GM19328 (cell line): ENCODE results near the gene CCL28.
"Not testable (repeated sequence)": the region's sequence is repeated elsewhere in the genome, so short reads cannot be mapped to it uniquely, and the experiment has no call there.

ENCODE experiments used
- ATAC-seq: cut with Tn5 transposase; IDR thresholded peaks from one replicate; pipeline ENCODE4 v1.9.1; 2021; ENCODE audit warnings: mild to moderate bottlenecking, moderate library complexity; ENCODE audit not compliant: unreplicated experiment

CCL28 gene, protein sequence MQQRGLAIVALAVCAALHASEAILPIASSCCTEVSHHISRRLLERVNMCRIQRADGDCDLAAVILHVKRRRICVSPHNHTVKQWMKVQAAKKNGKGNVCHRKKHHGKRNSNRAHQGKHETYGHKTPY

DNA sequence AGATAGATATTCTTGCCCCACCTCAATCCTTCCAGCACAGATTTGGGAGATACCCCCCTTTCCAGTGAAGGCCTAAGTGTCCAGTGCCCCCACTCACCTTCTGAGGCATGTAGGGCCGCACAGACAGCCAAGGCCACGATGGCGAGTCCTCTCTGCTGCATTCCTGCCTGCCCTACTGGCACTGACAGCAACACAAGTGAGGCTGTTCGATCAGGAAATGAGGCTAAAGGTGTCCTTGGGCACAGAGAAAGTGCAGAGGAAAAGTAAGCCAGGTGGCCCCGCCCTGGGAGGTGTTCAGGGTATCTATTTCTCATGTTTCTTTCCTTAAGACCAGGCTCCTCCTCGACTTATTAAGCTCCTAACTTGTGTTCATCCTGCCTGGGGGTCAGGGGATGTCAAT lies at the start of gene CCL28:
Gene CCL28 (minus strand): TSS at position 236 of the 400 bp plus-strand sequence. CDS start 75 bp downstream, at position 161.
- no peak for ATAC-seq

DNA sequence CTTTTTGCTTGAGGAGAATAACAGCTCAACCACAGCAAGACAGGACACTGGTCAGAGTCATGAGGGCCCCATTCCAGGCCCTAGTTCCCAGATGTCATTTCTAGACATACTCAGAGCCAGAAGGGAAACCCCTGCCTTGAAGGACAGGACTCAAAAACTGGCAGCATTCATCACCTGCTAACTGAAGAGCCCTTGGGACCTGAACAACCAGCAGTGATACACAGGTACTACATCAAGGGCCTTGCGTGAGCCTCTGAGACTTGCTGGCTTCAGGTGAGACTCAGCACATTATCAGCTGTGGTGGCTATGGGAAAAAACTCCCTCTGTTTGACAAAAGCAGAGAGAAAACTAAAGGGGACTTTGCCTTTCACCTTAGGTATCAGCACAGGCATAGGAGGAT lies 48.9 kb upstream of the CCL28 start:
- no peak for ATAC-seq

DNA sequence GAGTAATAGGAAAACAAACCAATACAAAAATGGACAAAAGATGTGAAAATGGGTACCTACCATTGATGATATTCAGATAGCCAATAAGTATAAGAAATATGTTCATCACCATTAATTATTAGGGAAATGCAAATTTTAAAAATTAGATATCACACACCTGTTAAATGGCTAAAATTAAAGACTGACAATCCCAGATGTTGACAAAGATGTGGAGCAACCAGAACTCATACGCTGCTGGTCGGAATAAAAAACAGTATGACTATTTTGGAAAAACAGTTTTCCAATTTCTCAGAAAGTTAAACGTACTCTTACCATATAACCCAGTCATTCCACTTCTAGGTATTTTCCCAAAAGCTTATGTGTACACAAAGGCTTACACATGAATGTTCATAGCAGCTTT lies 44.4 kb upstream of the CCL28 start:
- no peak for ATAC-seq

DNA sequence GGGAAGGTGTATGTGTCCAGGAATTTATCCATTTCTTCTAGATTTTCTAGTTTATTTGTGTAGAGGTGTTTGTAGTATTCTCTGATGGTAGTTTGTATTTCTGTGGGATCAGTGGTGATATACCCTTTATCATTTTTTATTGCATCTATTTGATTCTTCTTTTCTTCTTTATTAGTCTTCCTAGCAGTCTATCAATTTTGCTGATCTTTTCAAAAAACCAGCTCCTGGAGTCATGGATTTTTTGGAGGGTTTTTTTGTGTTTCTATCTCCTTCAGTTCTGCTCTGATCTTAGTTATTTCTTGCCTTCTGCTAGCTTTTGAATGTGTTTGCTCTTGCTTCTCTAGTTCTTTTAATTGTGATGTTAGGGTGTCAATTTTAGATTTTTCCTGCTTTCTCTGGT lies 29.4 kb upstream of the CCL28 start:
- not testable (repeated sequence) for ATAC-seq

DNA sequence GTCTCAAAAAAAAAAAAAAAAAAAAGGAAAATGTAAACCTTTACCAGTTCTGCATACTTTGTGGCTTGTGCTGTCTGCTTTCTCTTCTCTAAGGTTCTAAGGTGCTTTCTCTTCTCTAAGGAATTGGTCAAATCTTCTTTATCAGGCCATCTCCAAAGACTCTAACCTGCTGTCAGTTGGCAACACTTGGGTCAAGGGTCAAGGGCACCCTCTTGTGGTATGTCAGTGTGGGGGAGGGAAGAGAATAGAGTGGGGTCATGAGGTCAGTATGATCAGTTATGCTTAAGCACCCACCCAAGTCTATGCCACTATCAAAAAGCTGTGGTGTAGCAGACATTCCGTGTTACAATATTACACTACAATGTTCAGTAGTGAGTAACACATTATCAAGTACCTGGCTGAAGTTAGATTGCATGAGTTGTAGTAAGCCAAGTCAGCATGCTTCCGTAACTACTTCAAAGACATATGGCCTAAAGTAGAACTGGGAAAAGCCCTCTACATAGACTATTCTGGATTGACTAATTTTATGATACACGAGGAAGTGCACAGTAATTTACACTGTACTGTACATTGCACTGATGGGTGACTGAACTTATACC lies 25.0 kb upstream of the CCL28 start:
- no peak for ATAC-seq

DNA sequence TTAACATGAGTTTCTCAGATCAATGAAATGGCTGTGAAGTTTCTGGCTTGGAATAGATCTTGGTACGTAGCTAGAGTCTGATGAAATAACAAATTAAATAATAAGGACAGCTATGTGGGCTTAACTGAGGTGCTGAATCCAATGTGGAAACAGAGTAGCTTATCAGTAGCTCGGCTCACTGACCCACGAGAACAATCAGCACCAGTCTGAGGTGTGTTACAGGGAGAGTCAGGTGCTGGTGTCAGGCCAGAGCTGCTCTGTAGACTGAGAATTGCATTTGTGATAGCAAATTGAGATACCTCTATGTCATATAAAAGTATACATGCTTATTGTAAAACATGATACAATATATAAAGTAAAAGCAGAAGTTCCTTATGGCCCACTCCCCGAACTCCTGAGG lies 21.2 kb upstream of the CCL28 start:
- ATAC-seq: no peak

DNA sequence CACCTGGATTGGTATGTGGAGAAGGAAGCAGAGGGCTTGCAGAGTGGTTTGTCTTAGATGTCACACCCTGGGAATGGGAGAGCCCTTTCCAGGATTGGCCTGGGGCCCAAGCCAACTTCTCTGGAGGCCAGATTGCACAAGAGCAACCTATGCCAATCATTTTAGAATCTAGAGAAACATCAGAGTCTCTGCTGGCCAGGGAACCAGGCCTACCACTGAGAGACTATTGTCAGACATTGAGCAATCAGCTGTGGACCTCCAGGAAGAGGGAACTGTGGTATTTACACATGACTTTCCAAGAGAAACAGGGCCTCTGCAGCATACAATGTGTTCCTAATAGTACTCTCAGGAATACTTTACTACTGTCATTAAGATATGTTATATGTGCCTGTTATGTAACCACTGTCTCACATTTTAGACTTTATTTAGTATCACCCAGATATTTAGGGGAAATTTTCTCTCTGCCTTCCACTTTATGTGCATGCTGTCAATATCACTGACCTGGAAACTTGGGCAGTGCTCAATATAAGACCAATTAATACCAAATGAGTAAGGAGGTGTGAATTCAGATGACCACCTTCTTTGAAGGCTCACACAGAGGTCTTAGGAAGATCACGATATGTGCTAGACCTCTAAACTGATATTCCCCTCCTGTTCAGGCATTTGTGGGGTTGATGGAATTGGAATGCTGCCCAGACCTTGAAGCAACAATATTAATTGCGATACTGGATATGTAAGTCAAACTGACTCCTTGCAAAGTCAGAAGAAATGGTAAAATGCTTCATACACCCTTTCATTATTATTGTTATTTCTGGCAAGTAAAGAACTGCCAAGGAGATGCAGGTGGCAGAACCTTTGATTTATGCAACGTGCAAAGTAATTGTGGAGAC lies 20.5 kb upstream of the CCL28 start:
- no peak for ATAC-seq

DNA sequence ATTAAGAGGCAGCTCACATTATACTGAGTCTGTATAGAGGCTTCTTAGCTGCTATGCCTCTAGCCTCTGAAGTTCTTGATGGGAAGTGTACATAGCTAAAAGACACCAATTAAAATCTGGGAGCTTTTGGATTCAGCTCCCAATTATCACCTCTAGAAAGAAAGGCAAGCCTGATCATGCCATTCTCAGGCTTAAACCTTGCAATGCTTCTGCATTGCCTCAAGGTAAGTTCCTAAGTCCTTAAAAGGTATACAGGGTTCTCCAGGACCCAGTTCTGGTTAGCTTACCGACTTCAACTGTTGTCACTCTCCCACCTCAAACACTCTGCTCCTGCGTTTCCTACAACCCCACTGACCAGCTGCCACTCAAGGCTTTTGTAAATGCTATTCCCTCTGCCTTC lies 17.5 kb upstream of the CCL28 start:
- ATAC-seq: no peak

DNA sequence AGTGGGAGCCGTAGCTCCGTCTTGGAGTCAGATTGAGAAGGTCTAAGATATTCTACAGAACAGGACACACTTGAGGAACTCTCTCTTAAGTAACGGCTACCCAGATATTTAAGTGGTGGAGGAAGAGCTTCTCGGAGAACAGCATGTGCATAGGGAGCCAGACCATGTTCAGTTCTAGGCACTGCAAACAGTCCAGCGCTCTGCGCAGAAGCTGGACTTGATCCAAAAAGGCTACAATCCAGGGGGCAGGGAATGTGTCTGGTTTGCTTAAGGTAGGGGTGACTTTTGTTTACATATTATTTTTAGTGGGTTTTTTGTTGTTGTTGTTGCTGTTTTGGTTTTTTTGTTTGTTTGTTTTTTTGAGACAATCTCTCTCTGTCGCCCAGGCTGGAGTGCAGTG lies 16.8 kb upstream of the CCL28 start:
- no peak for ATAC-seq

DNA sequence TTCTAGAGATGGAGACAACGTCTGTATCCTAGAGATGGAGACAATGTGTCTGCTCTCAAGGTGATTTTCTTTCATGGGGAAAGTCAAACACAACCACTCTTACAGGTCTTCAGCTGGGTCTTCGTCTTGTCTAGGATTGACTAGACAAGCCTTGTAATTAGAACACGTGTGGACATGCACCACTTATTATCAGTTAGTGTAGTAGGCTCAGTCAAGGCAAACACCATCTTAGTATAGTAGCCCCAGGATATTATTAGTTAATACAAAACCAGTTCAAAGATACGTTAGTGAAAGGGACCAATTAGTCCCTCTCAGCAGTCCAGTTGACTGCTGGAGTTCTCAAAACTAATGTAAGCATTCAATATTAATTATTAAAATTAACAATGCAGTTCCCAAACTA lies 15.1 kb upstream of the CCL28 start:
- ATAC-seq: no peak

DNA sequence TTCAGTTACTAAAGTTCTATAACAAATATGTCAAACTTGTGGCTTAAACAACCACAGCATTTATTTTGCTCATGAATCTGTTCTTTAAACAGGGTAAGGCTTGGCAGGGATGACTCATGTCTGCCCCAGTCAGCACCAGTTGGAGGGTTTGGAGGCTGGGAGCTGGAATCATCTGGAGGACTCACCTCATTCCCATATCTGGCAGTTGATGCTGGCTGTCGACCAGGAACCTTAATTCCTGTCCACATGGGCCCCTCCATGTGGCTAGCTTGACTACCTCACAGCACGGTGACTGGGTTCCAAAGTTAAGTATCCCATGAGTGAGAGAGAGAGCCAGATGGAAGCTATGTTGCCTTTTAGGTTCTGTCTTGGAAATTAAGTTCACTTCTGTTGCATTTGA lies 13.8 kb upstream of the CCL28 start:
- ATAC-seq: no peak

DNA sequence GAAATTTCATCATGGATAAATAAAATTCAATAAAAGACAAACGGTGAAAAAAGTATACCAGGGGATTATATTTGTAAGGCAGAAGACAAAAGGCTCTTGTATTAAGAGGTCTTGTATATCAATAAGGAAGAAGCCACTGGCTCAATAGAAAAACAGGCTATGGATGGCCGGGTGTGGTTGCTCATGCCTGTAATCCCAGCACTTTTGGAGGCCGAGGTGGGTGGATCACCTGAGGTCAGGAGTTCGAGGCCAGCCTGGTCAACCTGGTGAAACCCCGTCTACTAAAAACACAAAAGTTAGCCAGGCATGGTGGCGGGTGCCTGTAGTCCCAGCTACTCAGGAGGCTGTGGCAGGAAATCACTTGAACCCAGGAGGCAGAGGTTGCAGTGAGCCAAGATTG lies 10.9 kb upstream of the CCL28 start:
- ATAC-seq: not testable (repeated sequence)

DNA sequence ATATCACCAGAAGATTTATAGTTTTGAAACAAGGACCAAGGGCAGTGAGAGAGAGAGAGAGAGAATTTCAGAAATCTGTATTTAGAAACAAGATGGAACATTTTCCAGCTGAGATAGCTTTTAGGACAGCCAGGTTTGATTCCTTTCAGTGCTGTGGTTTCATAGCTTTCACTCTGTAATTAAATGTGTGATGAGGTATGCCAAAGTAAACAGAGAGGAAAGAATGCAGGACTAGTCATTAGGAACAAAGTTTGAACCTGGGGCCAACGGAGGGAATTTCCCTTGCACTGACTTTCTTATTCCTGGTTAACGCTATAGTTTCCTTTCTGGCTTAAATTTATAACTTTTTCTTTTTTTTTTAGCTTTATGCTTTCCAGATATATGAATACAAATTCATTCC lies 10.0 kb upstream of the CCL28 start:
- ATAC-seq: no peak

DNA sequence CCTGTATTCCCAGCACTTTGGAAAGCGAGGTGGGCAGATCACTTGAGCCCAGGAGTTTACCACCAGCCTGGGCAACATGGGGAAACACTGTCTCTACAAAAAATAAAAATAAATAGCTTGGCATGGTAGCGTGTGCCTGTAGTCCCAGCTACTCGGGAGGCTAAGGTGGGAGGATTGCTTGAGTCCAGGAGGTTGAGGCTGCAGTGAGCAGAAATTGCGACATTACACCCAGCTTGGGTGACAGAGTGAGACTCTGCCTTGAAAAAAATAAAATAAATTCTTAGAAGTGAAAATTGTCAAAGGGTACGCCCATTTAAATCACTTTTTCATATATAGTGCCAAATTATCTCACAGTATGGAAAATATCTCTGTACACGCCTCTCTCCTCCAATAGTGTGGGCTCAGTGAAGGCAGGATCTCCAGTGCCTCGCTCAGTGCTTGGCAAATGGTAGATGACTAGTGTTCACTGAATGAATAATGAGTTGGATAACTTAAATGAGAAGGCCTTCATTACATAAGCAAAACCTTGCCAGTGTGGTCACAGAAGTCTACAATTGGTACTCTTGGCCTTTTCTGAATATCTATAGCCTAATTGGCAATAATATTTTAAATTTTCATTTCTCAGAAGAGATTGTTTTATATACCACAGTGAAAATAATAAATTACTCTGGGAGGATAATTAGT lies 9.4 kb upstream of the CCL28 start:
- no peak for ATAC-seq

DNA sequence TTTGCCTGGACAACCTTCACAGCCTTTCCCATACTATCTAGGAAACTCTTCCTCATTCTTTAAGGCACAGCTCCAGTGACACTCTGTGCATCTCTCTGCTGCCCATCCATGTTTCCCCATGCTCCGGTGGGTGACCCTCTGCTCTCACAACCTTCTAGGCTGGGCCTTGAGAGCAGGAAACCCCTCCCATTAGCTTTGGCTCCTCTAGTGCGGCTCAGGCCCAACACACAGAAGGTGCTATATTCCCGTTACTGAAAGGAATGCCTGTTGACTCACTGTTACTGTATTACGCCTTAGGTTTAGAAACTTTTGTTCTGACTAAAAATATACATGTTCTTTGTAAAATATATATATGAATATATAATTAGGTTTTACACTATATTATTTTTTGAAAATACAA lies 8.1 kb upstream of the CCL28 start:
- no peak for ATAC-seq

DNA sequence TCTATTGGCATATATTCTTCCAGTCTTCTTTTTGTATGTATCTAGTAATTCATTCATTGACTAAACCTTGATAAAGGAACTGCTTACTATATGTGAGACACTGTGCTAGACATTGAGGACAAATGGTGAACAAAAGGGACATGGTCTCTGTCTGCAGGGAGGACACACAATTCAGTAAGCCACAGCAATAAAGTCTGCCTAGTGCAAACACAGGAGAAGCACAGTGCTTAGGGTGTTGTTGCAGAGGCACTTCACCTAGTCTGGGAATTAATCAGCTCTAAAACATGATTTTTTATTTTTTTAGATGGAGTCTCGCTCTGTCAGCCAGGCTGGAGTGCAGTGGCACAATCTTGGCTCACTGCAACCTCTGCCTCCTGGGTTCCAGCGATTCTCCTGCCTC lies 6.4 kb upstream of the CCL28 start:
- no peak for ATAC-seq

DNA sequence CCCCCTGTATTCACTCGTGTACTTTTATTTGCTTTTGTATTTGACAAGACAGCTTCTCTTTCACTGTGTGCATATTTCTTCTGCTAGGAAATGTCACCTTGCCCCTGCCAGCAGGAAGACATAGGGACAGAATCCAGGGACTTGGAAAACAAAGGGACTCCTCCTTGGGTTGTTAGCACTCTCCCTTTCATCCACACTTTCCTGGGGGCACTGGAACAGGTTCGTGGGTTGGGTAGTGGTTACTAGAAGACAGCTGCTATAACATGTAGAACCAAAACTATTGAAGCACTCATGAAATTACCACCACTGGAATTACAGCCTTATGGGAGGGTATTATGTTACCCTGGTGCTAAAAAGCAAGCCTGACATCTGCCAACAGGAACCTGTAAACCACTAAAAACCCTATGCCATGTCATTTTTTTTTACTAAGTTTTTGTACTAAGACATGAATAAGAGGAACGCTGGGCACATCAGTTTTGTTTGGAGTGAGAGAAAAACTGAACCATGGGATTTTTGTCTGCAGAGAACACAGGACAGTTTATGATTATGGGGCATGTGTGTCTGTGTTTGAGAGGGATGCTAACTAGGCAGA lies 4.7 kb upstream of the CCL28 start:
- ATAC-seq: no peak

DNA sequence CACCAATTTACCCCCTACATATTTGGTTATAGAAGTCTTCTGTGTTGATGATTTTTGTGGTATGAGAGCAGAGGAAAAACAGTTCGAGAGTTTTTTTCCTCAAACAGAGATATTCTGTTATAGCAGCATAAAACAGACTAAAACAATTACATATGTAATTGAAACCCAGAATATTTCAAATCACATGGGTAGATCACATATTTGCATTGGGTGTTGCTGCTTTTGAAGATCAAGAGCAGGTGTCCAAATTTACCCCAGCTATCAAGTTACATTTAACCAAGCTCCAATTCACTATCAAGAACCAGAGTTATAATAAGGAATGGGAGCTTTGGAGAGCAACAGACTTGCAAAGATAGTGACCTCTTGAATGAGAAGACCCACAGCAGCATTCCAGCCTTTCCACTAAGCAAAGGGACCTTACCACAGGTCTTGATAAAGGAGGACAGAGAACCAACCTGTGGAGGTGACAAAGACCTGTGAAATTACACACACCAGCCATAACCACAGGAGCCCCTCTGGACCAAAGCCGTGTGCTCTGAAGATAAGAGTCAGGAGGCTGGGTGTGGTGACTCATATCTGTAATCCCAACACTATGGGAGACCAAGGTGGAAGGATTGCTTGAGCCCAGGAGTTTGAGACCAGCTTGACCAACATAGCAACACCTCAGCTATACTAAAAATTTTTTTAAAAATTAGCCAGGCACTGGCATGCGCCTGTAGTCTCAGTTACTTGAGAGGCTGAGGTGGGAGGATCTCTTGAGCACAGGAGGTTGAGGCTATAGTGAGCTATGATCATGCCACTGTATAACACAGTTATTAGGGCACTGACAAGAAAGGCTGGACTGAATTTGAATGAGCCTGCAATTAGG lies 4.0 kb upstream of the CCL28 start:
- ATAC-seq: no peak

DNA sequence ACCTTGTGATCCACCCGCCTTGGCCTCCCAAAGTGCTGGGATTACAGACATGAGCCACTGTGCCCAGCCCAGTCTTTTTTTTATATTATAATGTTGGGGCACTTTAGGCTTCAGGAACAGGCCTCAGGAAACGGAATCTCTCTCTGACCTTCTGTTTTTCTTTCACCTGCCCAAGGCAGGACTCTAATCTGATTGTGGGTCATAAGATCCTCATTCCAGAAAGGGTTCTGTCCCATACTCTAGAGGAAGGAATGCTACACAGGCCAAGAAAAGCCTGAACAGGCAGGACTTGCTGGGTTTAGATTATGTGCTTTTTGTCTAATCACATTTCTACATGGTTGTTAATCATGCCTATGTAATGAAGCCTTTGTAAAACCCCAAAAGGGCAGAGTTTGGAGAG lies 1.8 kb upstream of the CCL28 start:
- ATAC-seq: no peak

DNA sequence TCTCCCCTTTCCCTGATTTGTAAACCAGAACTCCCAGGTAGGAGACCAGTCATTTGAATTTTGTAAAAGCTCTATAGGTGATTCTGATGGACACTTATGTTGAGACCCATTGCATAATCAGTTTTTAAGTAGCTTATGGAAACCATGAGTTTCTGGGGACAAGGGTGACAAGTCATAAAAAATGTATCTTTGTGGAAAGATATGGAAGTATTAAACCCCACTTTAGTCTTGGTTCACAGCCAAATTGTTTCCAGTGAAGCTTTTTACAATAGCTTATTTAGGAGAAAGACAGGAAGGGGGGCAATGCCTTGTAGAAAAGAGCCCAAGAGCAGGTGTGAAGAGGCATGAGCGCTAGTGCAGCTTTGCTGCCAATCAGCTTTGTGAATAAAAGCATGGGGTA lies 453 bp upstream of the CCL28 start:
- ATAC-seq: no peak
